CD4-positive, alpha-beta memory T cell (primary cell): Measurements from ENCODE around the gene PTMA. TPM values are rescaled to one million over a fixed set of nuclear protein-coding genes. Genes with fewer than 3 reads are reported as not detected.
"Not testable (repeated sequence)": the region's sequence is repeated elsewhere in the genome, so short reads cannot be mapped to it uniquely, and the experiment has no call there.

Source experiments
- CTCF ChIA-PET: fragments of 350-600 bp; sonication (Branson Sonifier 250); formaldehyde crosslinking; loops from one replicate; lab custom pipeline; 2021; ENCODE audit warnings: inconsistent platforms; ENCODE audit not compliant: partially characterized antibody; lab: Charles Lee
- POLR2A ChIA-PET: fragments of 350-600 bp; sonication (Branson Sonifier 250); formaldehyde crosslinking; loops from one replicate; lab custom pipeline; 2021; ENCODE audit not compliant: partially characterized antibody; lab: Charles Lee
- DNase-seq, 5 donors: peaks; one replicate each; pipeline versions ENCODE4 v3.0.0 to v3.0.0-alpha.2; 2020 to 2022; ENCODE audit warnings: mixed read lengths in 1 of 5
- H3K27ac ChIP-seq: one replicate; pipeline ENCODE4 v1.7.0; 2013; ENCODE audit warnings: low read depth, low read length
- H3K27me3 ChIP-seq: 2 replicates; pipeline ENCODE4 v1.7.0; 2013; ENCODE audit warnings: mild to moderate bottlenecking, low read length, moderate library complexity; ENCODE audit not compliant: insufficient read depth
- H3K36me3 ChIP-seq: 2 replicates; pipeline ENCODE4 v1.7.0; 2013; ENCODE audit warnings: mild to moderate bottlenecking, low read length, moderate library complexity; ENCODE audit not compliant: insufficient read depth
- H3K4me1 ChIP-seq: 2 replicates; pipeline ENCODE4 v1.7.0; 2013; ENCODE audit warnings: mild to moderate bottlenecking, low read length, moderate library complexity; ENCODE audit not compliant: insufficient read depth
- H3K4me3 ChIP-seq, 2 donors: one replicate each; pipeline ENCODE4 v1.7.0; 2013; ENCODE audit warnings: low read length in 2 of 2, mild to moderate bottlenecking in 1 of 2
- H3K9me3 ChIP-seq, 2 donors: one replicate each; pipeline ENCODE4 v1.7.0; 2013; ENCODE audit warnings: low read length in 2 of 2, control low read depth in 1 of 2; ENCODE audit not compliant: control insufficient read depth in 1 of 2
- H3K27ac Mint-ChIP-seq, 7 donors: one replicate each; pipeline ENCODE4 v1.8.0; 2020 to 2021; ENCODE audit warnings: mixed read lengths in 7 of 7, mild to moderate bottlenecking in 6 of 7, inconsistent platforms in 3 of 7, moderate library complexity in 3 of 7
- H3K27me3 Mint-ChIP-seq, 2 donors: one replicate each; pipeline ENCODE4 v1.8.0; 2020 to 2021; ENCODE audit warnings: mixed read lengths in 2 of 2
- H3K36me3 Mint-ChIP-seq, 2 donors: one replicate each; pipeline ENCODE4 v1.8.0; 2020 to 2021; ENCODE audit warnings: mixed read lengths in 2 of 2, inconsistent platforms in 1 of 2, mild to moderate bottlenecking in 1 of 2
- H3K4me1 Mint-ChIP-seq, 4 donors: one replicate each; pipeline ENCODE4 v1.8.0; 2020 to 2021; ENCODE audit warnings: mixed read lengths in 4 of 4, mild to moderate bottlenecking in 1 of 4
- H3K4me3 Mint-ChIP-seq, 8 donors: one replicate each; pipeline ENCODE4 v1.8.0; 2020 to 2021; ENCODE audit warnings: mixed read lengths in 8 of 8, mild to moderate bottlenecking in 7 of 8, moderate library complexity in 6 of 8, inconsistent platforms in 3 of 8
- H3K9me3 Mint-ChIP-seq, 8 donors: one replicate each; pipeline ENCODE4 v1.8.0; 2020 to 2021; ENCODE audit warnings: mixed read lengths in 8 of 8, mild to moderate bottlenecking in 5 of 8, inconsistent platforms in 3 of 8, moderate library complexity in 1 of 8
- intact Hi-C: fragments of 100-400 bp; cut with micrococcal nuclease; formaldehyde crosslinking; loops from one replicate; pipeline ENCODE4 v1.15.1; 2023
- polyA plus RNA-seq, 2 donors: library from polyadenylated mRNA; unstranded; fragments of 300-500 nt; fragmentation: Illumina TruSeq; gene quantifications; one replicate each; pipeline ENCODE4 v1.2.3, GENCODE V29; 2021
- total RNA-seq, 2 experiments: library from RNA; stranded (reverse); gene quantifications; one replicate each; pipeline ENCODE4 v1.2.3, GENCODE V29; 2021

Gene PTMA
- total and polyA plus RNA-seq, 4 experiments from 2014 or later, result 974 to 1,836 (median 1,208) TPM

DNA sequence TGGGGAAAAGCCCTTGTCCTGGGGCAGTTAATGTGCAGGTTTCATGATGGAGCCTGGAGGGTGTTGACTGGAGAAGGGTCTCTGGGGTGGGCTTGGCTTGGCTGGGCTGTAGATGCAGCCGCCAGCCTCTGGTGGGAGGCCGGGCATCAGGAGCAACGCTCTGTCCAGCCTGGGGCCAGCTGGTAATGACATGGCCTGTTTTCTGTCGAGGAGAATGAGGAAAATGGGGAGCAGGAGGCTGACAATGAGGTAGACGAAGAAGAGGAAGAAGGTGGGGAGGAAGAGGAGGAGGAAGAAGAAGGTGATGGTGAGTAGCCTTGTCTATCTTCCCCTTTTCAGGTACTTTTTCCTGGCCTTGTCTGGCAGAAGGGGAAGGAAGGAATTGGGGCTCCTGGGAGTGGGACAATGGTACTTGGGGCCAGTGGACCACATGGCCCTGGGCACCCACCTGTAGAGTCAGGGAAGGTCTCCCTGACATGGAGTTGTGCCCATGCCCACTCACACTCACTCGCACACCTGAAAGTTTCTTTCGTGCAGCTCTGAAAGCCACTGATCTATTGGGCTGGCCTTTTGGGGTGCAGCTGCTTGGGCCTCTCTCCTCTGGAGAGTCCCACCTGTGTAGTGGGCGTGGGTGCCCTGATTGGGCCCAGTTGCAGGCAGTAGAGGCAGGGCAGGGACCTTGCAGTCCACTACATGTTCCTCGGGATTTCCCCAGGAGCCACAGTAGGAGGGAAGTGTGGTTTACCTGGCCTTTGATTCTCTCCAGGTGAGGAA, 3.5 kb downstream of the PTMA start:
- Mint-ChIP-seq H3K4me1 (peaks cover 24 to 63% (median 34%) of the 10 kb centered on the region in 4 donors), H3K27ac (peak overlapping the region; percentile 90 to 100 (median 97)), H3K9me3 (peaks cover 0 to 21% (median 0%) of the 10 kb centered on the region in 8 donors), H3K36me3 (peaks cover 25 to 47% of the 10 kb centered on the region in 2 donors), H3K4me3 (peak overlapping the region; percentile 74 to 99 (median 90)), H3K27me3 (peaks cover 0 to 5% of the 10 kb centered on the region in 2 donors)
- ChIA-PET CTCF (interaction anchor here (0.8 to 11.7 kb wide), 5 partner anchors 15 to 194 kb away, joined by 3 to 742 read pairs (median 86); no protein-coding TSS in a partner anchor), POLR2A (interaction anchor here (0.6 to 7.2 kb wide), 11 partner anchors 8 to 247 kb away, joined by 3 to 136 read pairs (median 8); partner anchors contain the start of gene NCL)
- intact Hi-C loops, result no loop called here
- Histone ChIP-seq H3K27me3 (no peaks in the 10 kb centered on the region), H3K4me1 (peaks cover 45% of the 10 kb centered on the region), H3K4me3 (peak overlapping the region; percentile 50 to 99), H3K36me3 (peaks cover 12% of the 10 kb centered on the region), H3K27ac (peak overlapping the region; percentile 98), H3K9me3 (no peaks in the 10 kb centered on the region)
- peak in 4 of 5 donors; percentile 13 to 26 (median 22) for DNase-seq

DNA sequence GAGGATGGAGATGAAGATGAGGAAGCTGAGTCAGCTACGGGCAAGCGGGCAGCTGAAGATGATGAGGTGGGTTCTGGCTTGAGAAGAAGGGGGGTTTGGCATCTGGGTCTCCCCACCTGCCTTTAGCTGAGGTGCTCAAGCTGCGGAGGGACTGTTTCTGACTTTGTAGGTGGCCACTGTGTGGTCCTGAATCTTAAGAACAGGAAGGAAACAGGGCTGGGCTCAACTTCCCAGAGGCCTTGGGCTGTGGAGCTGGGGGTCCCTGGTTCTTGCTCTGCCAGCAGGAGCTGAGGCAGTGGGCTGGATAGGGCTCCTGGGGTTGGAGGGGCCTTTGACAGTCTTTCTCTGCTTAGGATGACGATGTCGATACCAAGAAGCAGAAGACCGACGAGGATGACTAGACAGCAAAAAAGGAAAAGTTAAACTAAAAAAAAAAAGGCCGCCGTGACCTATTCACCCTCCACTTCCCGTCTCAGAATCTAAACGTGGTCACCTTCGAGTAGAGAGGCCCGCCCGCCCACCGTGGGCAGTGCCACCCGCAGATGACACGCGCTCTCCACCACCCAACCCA, 4.2 kb downstream of the PTMA start:
- H3K27me3 ChIP-seq, H3K9me3 ChIP-seq, H3K27me3 Mint-ChIP-seq, intact Hi-C loops: not testable (repeated sequence)
- Histone ChIP-seq H3K4me1 (peaks cover 41% of the 10 kb centered on the region), H3K4me3 (peak overlapping the region in 1 of 2 donors; percentile 99), H3K27ac (peak overlapping the region; percentile 98), H3K36me3 (peaks cover 12% of the 10 kb centered on the region)
- peak; percentile 38 to 73 (median 39) for DNase-seq
- H3K4me1 Mint-ChIP-seq, result peaks cover 24 to 56% (median 34%) of the 10 kb centered on the region in 4 donors
- H3K36me3 Mint-ChIP-seq, result peaks cover 25 to 43% of the 10 kb centered on the region in 2 donors
- peaks cover 0 to 21% (median 0%) of the 10 kb centered on the region in 8 donors for H3K9me3 Mint-ChIP-seq
- peak overlapping the region; percentile 74 to 99 (median 90) for H3K4me3 Mint-ChIP-seq
- CTCF ChIA-PET, result interaction anchor here (0.8 to 11.7 kb wide), 6 partner anchors 15 to 195 kb away, joined by 3 to 742 read pairs (median 76); no protein-coding TSS in a partner anchor
- peak overlapping the region; percentile 90 to 100 (median 97) for H3K27ac Mint-ChIP-seq
- POLR2A ChIA-PET, result interaction anchor here (0.6 to 7.2 kb wide), 12 partner anchors 9 to 248 kb away, joined by 3 to 136 read pairs (median 6); partner anchors contain the start of gene NCL

DNA sequence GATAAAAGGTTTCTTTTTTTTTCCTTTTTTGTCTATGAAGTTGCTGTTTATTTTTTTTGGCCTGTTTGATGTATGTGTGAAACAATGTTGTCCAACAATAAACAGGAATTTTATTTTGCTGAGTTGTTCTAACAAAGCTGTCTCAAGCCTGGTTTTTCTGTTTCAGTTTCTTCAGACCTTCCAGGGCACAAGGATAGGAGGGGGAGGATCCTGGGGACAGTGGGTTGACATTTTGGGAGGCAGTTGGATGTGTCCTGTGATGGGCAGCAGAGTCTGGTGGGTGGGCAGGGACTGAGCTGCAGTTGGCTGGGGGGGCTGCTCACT, 5.0 kb downstream of the PTMA start:
- H3K27me3 Mint-ChIP-seq, DNase-seq, H3K9me3 ChIP-seq, H3K27me3 ChIP-seq, intact Hi-C loops, H3K4me3 ChIP-seq: not testable (repeated sequence)
- Mint-ChIP-seq H3K4me3 (peak overlapping the region; percentile 32 to 88 (median 66)), H3K4me1 (peaks cover 24 to 50% (median 34%) of the 10 kb centered on the region in 4 donors), H3K9me3 (peaks cover 0 to 21% (median 0%) of the 10 kb centered on the region in 8 donors), H3K36me3 (peaks cover 24 to 40% of the 10 kb centered on the region in 2 donors), H3K27ac (peak overlapping the region; percentile 94 to 100 (median 98))
- H3K4me1 ChIP-seq, result peaks cover 40% of the 10 kb centered on the region
- H3K36me3 ChIP-seq, result peaks cover 12% of the 10 kb centered on the region
- ChIA-PET POLR2A (interaction anchor here (0.7 to 7.2 kb wide), 16 partner anchors 9 to 112 kb away, joined by 3 to 136 read pairs (median 8); no protein-coding TSS in a partner anchor), CTCF (interaction anchor here (0.7 to 11.7 kb wide), 15 partner anchors 9 to 199 kb away, joined by 3 to 742 read pairs (median 12); partner anchors contain the start of genes COPS7B and PDE6D)
- H3K27ac ChIP-seq, result peak overlapping the region; percentile 36

DNA sequence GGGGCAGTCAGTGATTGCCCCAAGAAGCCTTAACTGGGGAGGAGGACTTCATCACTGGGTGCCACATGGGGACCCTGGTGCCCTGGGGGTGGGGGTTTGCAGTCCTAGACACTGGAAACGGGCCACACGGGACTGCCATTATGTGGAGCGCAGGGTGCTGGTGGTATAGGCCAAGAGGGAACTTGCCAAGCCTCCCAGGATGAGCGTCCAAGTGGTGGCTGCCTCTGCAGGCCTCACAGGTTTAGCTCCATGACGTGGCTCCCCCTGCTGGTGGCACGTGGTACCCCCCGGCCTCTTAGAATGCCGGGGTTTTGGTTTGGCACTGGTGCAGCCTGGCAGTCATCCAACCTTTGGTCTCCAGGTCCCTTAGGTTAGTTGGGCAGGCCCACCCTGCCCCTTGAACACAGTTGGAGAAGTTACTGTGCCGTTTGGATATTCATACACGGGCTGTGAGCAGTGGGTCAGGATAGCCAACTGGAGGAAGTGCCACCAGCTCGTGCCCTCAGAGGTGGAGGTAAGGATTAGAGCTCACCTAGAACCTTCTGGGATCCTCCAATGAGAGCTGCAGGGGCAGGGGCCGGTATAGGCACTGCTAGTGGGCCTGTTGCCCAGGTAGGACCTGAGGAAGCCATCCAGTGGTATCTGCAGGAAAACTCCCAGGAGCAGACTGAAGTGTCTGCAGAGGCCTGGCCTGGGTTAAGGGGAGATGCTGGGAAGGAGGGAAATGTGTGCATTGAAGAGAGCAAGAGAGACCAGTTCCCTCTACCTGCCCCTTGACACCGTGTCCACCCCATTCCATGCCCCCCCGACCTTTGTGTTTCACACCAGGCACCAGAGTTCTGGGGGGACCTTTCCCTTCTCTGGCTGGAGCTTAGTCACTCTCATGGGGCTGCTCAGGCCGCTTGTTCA, 5.7 kb downstream of the PTMA start:
- Histone ChIP-seq H3K27ac (peak overlapping the region; percentile 36), H3K4me3 (no peak overlapping the region), H3K4me1 (peaks cover 40% of the 10 kb centered on the region), H3K27me3 (no peaks in the 10 kb centered on the region), H3K9me3 (no peaks in the 10 kb centered on the region), H3K36me3 (peaks cover 12% of the 10 kb centered on the region)
- Mint-ChIP-seq H3K4me1 (peaks cover 24 to 47% (median 34%) of the 10 kb centered on the region in 4 donors), H3K36me3 (peaks cover 22 to 38% of the 10 kb centered on the region in 2 donors), H3K4me3 (peak overlapping the region; percentile 32 to 88 (median 66)), H3K9me3 (peaks cover 0 to 19% (median 0%) of the 10 kb centered on the region in 8 donors), H3K27ac (peak overlapping the region; percentile 94 to 100 (median 98)), H3K27me3 (no peaks in the 10 kb centered on the region)
- ChIA-PET POLR2A (interaction anchor here (0.7 to 7.2 kb wide), 21 partner anchors 7 to 250 kb away, joined by 3 to 136 read pairs (median 6); partner anchors contain the start of gene NCL), CTCF (interaction anchor here (0.7 to 11.7 kb wide), 28 partner anchors 7 to 249 kb away, joined by 3 to 742 read pairs (median 4); partner anchors contain the start of genes COPS7B and PDE6D)
- intact Hi-C loops, result loop anchor here (1.0 kb wide), 2 partner anchors 8 to 102 kb away; no protein-coding TSS in a partner anchor
- peak; percentile 87 to 91 (median 89) for DNase-seq

DNA sequence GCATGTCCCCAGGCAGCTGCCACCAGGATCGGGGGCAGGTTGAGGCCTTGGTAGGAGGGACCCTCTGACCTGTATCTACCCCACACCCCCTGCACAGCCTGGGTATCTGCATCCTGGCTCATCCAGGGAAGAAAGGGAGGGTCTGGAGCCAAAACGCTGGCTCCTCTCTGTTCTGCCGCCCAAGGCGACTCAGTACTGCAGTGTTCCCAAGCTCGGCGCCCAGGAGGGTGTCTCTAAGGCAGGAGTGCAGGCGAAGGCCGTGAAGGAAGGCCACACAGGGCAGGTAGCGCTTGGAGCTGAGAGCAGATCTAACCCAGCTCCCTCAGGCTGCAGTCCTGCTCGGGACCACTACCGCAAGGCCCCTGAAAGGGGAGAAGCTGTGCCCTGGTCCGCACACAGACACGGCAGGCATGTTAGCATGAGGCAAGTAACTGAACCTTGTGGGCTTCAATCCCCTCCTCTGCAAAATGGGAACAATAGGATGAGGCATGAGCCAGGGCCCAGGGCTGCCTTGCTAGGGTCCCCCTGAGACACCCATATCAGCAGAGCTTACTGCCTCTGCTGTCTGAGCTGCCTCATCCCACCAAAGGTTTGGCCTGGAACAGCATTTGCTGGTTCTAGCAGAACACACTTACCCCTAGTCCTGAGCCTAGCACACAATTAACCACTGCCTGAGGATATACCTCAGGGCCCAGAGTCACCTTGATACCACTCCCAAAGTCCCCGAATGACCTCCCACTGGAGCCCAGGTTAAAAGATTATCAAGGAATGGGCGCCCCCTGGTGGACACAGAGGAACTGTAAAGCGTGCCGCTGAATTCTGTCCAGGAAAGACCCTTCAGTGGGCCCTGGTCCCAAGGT, 6.5 kb downstream of the PTMA start:
- Mint-ChIP-seq H3K4me1 (peaks cover 24 to 47% (median 34%) of the 10 kb centered on the region in 4 donors), H3K4me3 (peak overlapping the region in 2 of 8 donors; percentile 4 to 67), H3K27ac (peak overlapping the region; percentile 81 to 100 (median 96)), H3K36me3 (peaks cover 22 to 35% of the 10 kb centered on the region in 2 donors), H3K9me3 (peaks cover 0 to 13% (median 0%) of the 10 kb centered on the region in 8 donors), H3K27me3 (no peaks in the 10 kb centered on the region)
- CTCF ChIA-PET, result interaction anchor here (0.7 to 11.7 kb wide), 27 partner anchors 8 to 250 kb away, joined by 3 to 742 read pairs (median 4); partner anchors contain the start of gene COPS7B
- H3K27ac ChIP-seq, result peak overlapping the region; percentile 36
- H3K4me1 ChIP-seq, result peaks cover 40% of the 10 kb centered on the region
- peak; percentile 69 to 79 (median 72) for DNase-seq
- intact Hi-C loops, result loop anchor here (1.0 kb wide), 5 partner anchors 9 to 103 kb away; no protein-coding TSS in a partner anchor
- POLR2A ChIA-PET, result interaction anchor here (1.1 to 7.2 kb wide), 16 partner anchors 8 to 251 kb away, joined by 3 to 136 read pairs (median 8); partner anchors contain the start of gene NCL
- H3K27me3 ChIP-seq, result no peaks in the 10 kb centered on the region
- peaks cover 12% of the 10 kb centered on the region for H3K36me3 ChIP-seq
- no peaks in the 10 kb centered on the region for H3K9me3 ChIP-seq
- H3K4me3 ChIP-seq, result no peak overlapping the region
